NB4 (cell line): ENCODE measurements around the gene SEC23B.
"Not testable (repeated sequence)": the region's sequence is repeated elsewhere in the genome, so short reads cannot be mapped to it uniquely, and the experiment has no call there.

ENCODE experiments used
- DNase-seq: peaks from one replicate; pipeline ENCODE4 v3.0.0; 2010; ENCODE audit warnings: low read depth
- H3K4me3 ChIP-seq: one replicate; pipeline ENCODE4 v1.5.1; 2011; ENCODE audit warnings: mild to moderate bottlenecking, low read depth, low read length, moderate library complexity
- MYC ChIP-seq: IDR thresholded peaks from 2 replicates; pipeline ENCODE4 v1.6.1; 2011; ENCODE audit warnings: low read depth, low read length
- POLR2A ChIP-seq: IDR thresholded peaks from 2 replicates; pipeline ENCODE4 v1.6.1; 2011; ENCODE audit warnings: mild to moderate bottlenecking; ENCODE audit not compliant: insufficient read length; ENCODE audit errors: extremely low read depth
- TF ChIP-seq, protein P1 (sequence below): IDR thresholded peaks from 2 replicates; pipeline ENCODE4 v1.6.1; 2011; ENCODE audit warnings: low read depth, low read length
- TF ChIP-seq, protein P2 (sequence below): IDR thresholded peaks from one replicate; pipeline ENCODE4 v1.5.1; 2012; ENCODE audit warnings: low read depth, low read length

Gene SEC23B

DNA sequence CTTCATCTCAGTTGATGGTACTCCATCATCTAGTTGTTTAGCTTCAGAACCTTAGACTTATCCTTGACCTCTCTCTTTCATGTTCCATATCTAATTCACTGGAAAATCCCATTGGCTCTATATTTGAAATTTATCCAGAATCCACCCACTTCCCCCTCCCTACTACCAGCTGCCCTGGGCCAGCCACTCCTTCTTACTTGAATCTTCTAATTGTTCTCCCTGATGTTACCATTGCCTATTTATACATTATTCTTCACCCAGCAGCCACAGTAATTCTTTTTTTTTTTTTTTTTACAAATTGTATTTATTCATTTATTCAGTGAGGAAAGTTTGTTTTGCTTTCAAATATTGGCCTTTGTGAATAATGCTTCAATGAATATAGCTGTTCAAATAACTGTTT lies 8.2 kb downstream of the SEC23B start:
- TF ChIP-seq, protein P1, sequence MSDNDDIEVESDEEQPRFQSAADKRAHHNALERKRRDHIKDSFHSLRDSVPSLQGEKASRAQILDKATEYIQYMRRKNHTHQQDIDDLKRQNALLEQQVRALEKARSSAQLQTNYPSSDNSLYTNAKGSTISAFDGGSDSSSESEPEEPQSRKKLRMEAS = no peak
- TF ChIP-seq POLR2A = no peak
- TF ChIP-seq, protein P2, sequence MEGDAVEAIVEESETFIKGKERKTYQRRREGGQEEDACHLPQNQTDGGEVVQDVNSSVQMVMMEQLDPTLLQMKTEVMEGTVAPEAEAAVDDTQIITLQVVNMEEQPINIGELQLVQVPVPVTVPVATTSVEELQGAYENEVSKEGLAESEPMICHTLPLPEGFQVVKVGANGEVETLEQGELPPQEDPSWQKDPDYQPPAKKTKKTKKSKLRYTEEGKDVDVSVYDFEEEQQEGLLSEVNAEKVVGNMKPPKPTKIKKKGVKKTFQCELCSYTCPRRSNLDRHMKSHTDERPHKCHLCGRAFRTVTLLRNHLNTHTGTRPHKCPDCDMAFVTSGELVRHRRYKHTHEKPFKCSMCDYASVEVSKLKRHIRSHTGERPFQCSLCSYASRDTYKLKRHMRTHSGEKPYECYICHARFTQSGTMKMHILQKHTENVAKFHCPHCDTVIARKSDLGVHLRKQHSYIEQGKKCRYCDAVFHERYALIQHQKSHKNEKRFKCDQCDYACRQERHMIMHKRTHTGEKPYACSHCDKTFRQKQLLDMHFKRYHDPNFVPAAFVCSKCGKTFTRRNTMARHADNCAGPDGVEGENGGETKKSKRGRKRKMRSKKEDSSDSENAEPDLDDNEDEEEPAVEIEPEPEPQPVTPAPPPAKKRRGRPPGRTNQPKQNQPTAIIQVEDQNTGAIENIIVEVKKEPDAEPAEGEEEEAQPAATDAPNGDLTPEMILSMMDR = no peak
- H3K4me3 ChIP-seq = no peak overlapping the region
- no peak for DNase-seq

DNA sequence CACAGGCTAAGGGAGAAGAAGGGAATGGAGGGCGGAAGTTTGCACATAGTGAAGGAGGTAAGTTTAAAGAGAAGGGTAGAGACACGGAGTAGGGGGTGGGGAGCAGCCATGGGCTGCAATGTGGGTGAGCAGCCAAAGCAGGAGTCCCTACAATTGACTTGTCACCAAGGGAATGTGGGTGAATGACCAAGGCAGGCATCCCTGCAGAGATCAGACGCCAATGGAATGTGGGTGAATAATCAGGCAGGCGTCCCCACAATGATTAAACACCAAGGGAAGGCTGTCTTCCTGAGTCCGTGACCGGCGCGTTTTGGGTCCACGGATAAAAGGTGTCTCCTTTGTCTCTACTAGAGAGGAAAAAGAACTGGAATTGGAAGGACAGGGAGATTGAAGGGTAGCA lies 14.3 kb downstream of the SEC23B start:
- DNase-seq, H3K4me3 ChIP-seq: not testable (repeated sequence)

DNA sequence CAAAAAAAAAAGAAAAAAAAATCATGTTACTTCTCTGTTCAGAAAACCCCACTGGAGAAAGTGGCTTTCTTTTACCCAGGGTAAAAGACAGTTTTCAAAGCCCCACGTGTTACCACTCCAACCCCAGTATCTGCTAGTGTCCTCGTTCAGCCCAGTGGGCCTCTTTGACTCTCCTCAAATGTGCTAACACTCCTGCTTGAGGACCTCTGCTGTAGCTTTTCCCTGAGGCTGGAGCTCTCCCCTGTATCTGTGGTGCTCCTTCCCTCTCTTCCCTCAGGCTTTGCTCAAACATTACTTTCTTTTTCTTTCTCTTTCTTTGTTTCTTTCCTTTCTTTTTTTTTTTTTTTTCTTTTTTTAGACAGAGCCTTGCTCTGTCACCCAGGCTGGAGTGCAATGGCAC lies 15.3 kb downstream of the SEC23B start:
- TF ChIP-seq POLR2A = no peak
- TF ChIP-seq, protein P1 = no peak
- TF ChIP-seq, protein P2 = no peak
- no peak for TF ChIP-seq MYC
- DNase-seq = no peak
- H3K4me3 ChIP-seq = no peak overlapping the region

DNA sequence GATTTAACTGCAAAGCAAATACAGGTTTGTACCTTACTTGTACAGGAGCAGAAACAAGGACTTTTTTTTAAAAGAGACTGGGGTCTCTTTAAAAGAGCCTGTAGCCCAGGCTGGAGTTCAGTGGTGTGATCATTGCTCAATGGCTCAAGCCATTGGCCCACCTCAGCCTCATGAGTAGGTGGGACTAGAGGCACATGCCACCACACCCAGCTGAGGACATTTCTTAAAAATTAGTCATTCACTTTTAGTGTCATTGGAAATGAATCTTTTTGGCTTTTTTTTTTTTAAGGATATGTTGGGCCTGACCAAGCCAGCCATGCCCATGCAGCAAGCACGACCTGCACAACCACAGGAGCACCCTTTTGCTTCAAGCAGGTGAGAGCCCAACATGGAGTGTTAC lies 16.9 kb downstream of the SEC23B start:
- H3K4me3 ChIP-seq = no peak overlapping the region
- TF ChIP-seq POLR2A = no peak
- no peak for TF ChIP-seq MYC
- TF ChIP-seq, protein P2 = no peak
- TF ChIP-seq, protein P1 = no peak
- no peak for DNase-seq

DNA sequence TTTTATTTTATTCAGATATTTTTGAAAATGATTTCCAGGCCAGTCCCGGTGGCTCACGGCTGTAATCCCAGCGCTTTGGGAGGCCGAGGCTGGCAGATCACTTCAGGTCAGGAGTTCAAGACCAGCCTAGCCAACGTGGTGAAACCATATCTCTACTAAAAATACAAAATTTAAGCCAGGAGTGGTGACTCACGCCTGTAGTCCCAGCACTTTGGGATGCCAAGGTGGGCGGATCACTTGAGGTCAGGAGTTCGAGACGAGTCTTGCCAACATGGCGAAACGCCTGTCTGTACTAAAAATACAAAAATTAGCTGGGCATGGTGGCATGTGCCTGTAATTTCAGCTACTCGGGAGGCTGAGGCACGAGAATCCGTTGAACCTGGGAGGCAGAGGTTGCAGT lies 19.0 kb downstream of the SEC23B start:
- H3K4me3 ChIP-seq, DNase-seq: not testable (repeated sequence)

DNA sequence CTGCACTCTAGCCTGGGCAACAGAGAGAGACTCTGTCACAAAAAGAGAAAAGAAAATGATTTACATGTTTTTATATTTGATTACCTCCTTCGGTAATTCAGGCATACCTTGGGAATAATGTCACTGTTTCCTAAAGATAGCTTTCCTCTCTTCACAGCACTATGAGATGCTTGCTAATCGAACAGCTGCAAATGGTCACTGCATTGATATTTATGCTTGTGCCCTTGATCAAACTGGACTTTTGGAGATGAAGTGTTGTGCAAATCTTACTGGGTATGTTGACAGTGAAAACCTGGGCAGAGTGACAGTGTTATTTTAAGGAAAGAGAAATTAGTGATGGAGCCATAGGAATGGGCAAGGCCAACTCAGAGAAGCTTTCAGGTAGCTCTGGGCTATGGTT lies 19.6 kb downstream of the SEC23B start:
- TF ChIP-seq, protein P1 = no peak
- TF ChIP-seq MYC = no peak
- TF ChIP-seq, protein P2 = no peak
- TF ChIP-seq POLR2A = no peak
- DNase-seq = no peak
- no peak overlapping the region for H3K4me3 ChIP-seq

DNA sequence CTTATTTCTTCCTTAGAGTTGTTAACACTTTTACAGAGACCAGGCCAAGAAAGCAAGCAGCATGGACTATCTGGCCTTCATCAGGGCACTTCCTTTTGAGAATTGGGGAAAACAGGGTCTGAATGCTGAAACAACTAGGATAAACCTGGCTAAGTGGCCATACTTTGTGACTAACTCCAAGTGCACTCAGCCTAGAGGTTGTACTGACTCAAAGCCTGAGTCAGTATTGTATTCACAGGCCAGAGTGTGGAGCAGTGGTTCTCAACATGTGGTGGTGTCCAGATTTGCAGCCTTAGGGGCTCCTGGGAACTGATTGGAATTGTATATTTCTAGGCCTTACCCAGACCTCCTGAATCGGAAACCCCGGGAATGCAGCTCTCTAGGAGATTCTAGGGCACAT lies 20.1 kb downstream of the SEC23B start:
- DNase-seq = no peak
- H3K4me3 ChIP-seq = no peak overlapping the region
- TF ChIP-seq MYC (no peak), POLR2A (no peak)
- TF ChIP-seq, protein P2 = no peak
- TF ChIP-seq, protein P1 = no peak
